Ovary (tissue), 9 donors: ENCODE data around the gene SSR4. TPM values are rescaled to one million over a fixed set of nuclear protein-coding genes. Genes with fewer than 3 reads are reported as not detected.

Experiments used
- DNase-seq, 5 donors: peaks; one replicate each; pipeline ENCODE4 v3.0.0-alpha.2; 2019 to 2020
- H3K27ac ChIP-seq, 2 donors: fragments of 200-600 bp; one replicate each; pipeline versions ENCODE4 v1.5.1 to v1.8.0; 2019 to 2022
- H3K27me3 ChIP-seq: fragments of 200-600 bp; one replicate; pipeline ENCODE4 v1.8.0; 2022
- H3K36me3 ChIP-seq: fragments of 200-600 bp; sonication (generic); one replicate; pipeline ENCODE4 v1.5.1; 2019
- H3K4me1 ChIP-seq: one replicate; pipeline ENCODE4 v1.8.1; 2013; ENCODE audit warnings: mild to moderate bottlenecking, moderate library complexity; ENCODE audit not compliant: insufficient read depth
- H3K4me3 ChIP-seq: fragments of 200-600 bp; sonication (generic); one replicate; pipeline ENCODE4 v1.5.1; 2017
- H3K9me3 ChIP-seq, 2 donors: fragments of 200-600 bp in 1 of 2; sonication (generic) in 1 of 2; one replicate each; pipeline versions ENCODE4 v1.5.1 to v1.8.1; 2013 to 2019; ENCODE audit warnings: mild to moderate bottlenecking in 1 of 2, moderate library complexity in 1 of 2
- CTCF ChIP-seq, 3 donors: fragments of 450-650 bp in 2 of 3; fragments of 200-600 bp in 1 of 3; IDR thresholded peaks; one replicate each; pipeline versions ENCODE4 v1.5.1 to v1.8.0; 2016 to 2022; ENCODE audit warnings: antibody characterized with exemption in 3 of 3, mild to moderate bottlenecking in 1 of 3
- EP300 ChIP-seq: sonication (generic); formaldehyde crosslinking; IDR thresholded peaks from one replicate; pipeline ENCODE4 v1.6.1; 2017; ENCODE audit warnings: antibody characterized with exemption
- POLR2A ChIP-seq: fragments of 450-650 bp; IDR thresholded peaks from one replicate; pipeline ENCODE4 v1.6.1; 2017; ENCODE audit warnings: antibody characterized with exemption, mild to moderate bottlenecking, moderate library complexity
- WGBS, 3 donors: extraction: QIAGEN DNeasy Blood & Tissue Kit in 1 of 3; methylation state at CpG; one replicate each; pipeline versions ENCODE4 v1.1.5 to v1.1.7; 2013 to 2017; 5-methylcytosine and 5-hydroxymethylcytosine counted together
- intact Hi-C, 4 donors: fragments of 100-400 bp; cut with DNase I; formaldehyde crosslinking; loops; one replicate each; pipeline versions ENCODE4 v1.11.0 to v1.15.1; 2022 to 2023
- polyA plus RNA-seq, 2 donors: library from polyadenylated mRNA; stranded (reverse); fragments of 200-250 nt in 1 of 2; fragments of 350-450 nt in 1 of 2; fragmentation: Illumina TruSeq in 1 of 2; extraction: RNeasy Lipid Tissue Mini Kit (QIAGEN cat#74804) in 1 of 2; gene quantifications; one replicate each; pipeline ENCODE4 v1.2.3, GENCODE V29; 2013 to 2014
- total RNA-seq, 7 donors: library from RNA; depleted of rRNA in 2 of 7; stranded (reverse); fragments of >200 nt in 2 of 7; fragmentation: NEBNext Ultra II Directional in 3 of 7; extraction: Animal tissue kit (Norgen Biotek cat#: 25700) in 3 of 7; gene quantifications; one replicate each; pipeline versions ENCODE4 v1.1.0 to v1.2.4, GENCODE V29; 2016 to 2023
- donor health status: DM: no; HTN: no; CAD: no; lungs with moderate emphysema.
- donor health status: DM: no; HTN: no; CAD: no.
- donor health status: Bipolar disorder and iron deficiency.
- donor health status: DM: yes; HTN: yes; CAD: no.
- donor health status: DM: no; HTN: no; CAD: no.
- donor health status: DM: yes; HTN: yes; CAD: no.

SSR4 gene
- total and polyA plus RNA-seq, 9 donors: 120 to 261 (median 155) TPM

- intact Hi-C loops: loop anchor here in 1 of 4 donors (10.0 kb wide), 1 partner anchor 270 kb away; no protein-coding TSS in a partner anchor
- peak overlapping the region in 1 of 2 donors; percentile 94 for H3K27ac ChIP-seq
Observed at GRCh38 chrX:153794897-153795816, 689 bp downstream of the SSR4 start.

GRCh38 chrX:153797415-153798015 lies 3.0 kb downstream of the SSR4 start:
- Histone ChIP-seq H3K4me1 (peaks cover 5% of the 10 kb centered on the region), H3K36me3 (no peaks in the 10 kb centered on the region), H3K4me3 (no peak overlapping the region), H3K27me3 (no peaks in the 10 kb centered on the region), H3K9me3 (no peaks in the 10 kb centered on the region), H3K27ac (no peak overlapping the region)
- 85 to 93% (median 88%) methylated on average over 15 of the region's 15 CpGs for WGBS, 3 donors
- TF ChIP-seq POLR2A (no peak), EP300 (no peak), CTCF (IDR thresholded peaks at IDR 0.05) (no peak)
- intact Hi-C loops: loop anchor here in 1 of 4 donors (10.0 kb wide), 1 partner anchor 267 kb away; no protein-coding TSS in a partner anchor
- no peak for DNase-seq

More at GRCh38 chrX:153794897-153795816, 689 bp downstream of the SSR4 start:
- peak overlapping the region; percentile 55 for H3K4me3 ChIP-seq
- H3K9me3 ChIP-seq: no peaks in the 10 kb centered on the region
- no peak for TF ChIP-seq EP300
- no peak for TF ChIP-seq POLR2A
- TF ChIP-seq CTCF (IDR thresholded peaks at IDR 0.05): no peak
- WGBS, 3 donors: 29 to 56% (median 44%) methylated on average over 42 to 47 of the region's 47 CpGs
- DNase-seq: peak in 1 of 5 donors; percentile 42
- peaks cover 5% of the 10 kb centered on the region for H3K4me1 ChIP-seq
- H3K36me3 ChIP-seq: no peaks in the 10 kb centered on the region
- H3K27me3 ChIP-seq: no peaks in the 10 kb centered on the region

GRCh38 chrX:153799326-153799725 lies 4.9 kb downstream of the SSR4 start:
- H3K27ac ChIP-seq: no peak overlapping the region
- no peak overlapping the region for H3K4me3 ChIP-seq
- 85 to 88% (median 86%) methylated on average over 5 of the region's 5 CpGs for WGBS, 3 donors
- TF ChIP-seq EP300: no peak
- TF ChIP-seq POLR2A: no peak
- TF ChIP-seq CTCF (IDR thresholded peaks at IDR 0.05): no peak
- no peaks in the 10 kb centered on the region for H3K9me3 ChIP-seq
- no peaks in the 10 kb centered on the region for H3K4me1 ChIP-seq
- no peaks in the 10 kb centered on the region for H3K36me3 ChIP-seq
- DNase-seq: no peak
- intact Hi-C loops: loop anchor here in 1 of 4 donors (10.0 kb wide), 1 partner anchor 265 kb away; no protein-coding TSS in a partner anchor
- no peaks in the 10 kb centered on the region for H3K27me3 ChIP-seq

GRCh38 chrX:153800177-153800722 lies 5.8 kb downstream of the SSR4 start:
- Histone ChIP-seq H3K27me3 (no peaks in the 10 kb centered on the region), H3K4me1 (no peaks in the 10 kb centered on the region), H3K4me3 (no peak overlapping the region), H3K27ac (no peak overlapping the region), H3K9me3 (no peaks in the 10 kb centered on the region), H3K36me3 (no peaks in the 10 kb centered on the region)
- TF ChIP-seq EP300 (no peak), CTCF (IDR thresholded peaks at IDR 0.05) (no peak), POLR2A (no peak)
- intact Hi-C loops: no loop called here
- DNase-seq: no peak
- 74 to 81% (median 75%) methylated on average over 15 to 16 of the region's 16 CpGs for WGBS, 3 donors
